NCI-H82 (cell line): ENCODE data around the gene CSF1.
"Not testable (repeated sequence)": the region's sequence is repeated elsewhere in the genome, so short reads cannot be mapped to it uniquely, and the experiment has no call there.

ENCODE experiments used
- DNase-seq: peaks from one replicate; lab custom pipeline; 2025; lab: John Stamatoyannopoulos, UW

Gene CSF1

GRCh38 chr1:109919303-109919702 is 8.7 kb downstream of the CSF1 start:
- no peak for DNase-seq

DNA sequence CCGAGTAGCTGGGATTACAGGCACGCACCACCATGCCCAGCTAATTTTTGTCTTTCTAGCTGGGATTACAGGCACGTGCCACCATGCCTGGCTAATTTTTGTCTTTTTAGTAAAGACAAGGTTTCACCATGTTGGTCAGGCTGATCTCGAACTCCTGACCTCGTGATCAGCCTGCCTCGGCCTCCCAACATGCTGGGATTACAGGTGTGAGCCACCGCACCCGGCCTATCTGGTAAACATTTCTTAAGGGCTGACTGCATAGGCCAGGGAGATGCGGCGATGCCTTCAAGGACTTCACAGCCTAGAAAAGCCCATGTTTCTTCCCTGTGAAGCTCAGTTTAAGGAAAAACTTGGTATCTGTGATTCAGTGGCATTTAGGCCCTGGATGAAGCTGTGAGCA is 9.7 kb downstream of the CSF1 start:
- not testable (repeated sequence) for DNase-seq

DNA sequence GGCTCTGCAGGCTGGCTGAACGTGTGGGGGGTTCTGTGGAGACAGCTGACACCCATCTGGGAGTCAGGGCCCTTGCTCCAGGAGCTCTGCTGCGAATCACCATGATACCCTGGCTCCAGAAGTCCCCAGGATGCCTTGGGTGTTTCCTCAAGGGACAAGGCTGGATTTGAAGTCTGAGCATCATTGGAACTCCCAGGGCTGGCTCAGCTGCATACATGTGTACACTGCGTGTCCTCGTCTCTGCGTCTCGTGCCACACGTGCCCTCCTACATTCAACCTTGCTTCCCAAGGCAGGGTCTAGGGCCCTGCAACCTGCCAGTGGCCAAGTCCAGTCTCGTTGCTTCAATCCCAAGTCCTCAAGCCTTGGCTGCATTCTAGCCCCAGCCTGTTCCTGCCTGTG is 11.7 kb downstream of the CSF1 start:
- no peak for DNase-seq

- DNase-seq: peak; percentile 47
Measured at GRCh38 chr1:109923131-109923945, 12.7 kb downstream of the CSF1 start.

- DNase-seq: no peak
Measured at GRCh38 chr1:109923946-109924275, 13.3 kb downstream of the CSF1 start.

DNA sequence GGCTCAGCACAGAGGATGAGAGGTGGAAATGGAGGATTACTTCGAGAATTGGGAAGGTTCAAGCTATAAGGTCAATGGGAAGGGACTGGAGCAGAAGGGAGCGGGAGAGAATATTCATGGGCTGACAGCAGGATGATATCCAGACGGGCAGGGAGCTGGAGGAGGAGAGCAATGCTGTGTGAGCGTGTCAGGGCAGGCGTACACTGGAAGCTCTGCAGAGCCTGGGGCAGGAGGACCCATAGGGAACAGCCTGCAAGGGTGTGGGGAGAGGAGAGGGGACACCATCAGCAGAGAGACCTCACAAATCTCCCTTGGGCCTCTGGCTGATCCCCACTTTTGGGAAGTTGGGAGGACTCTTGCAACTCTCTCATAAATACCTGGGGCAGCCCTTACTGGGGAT is 13.7 kb downstream of the CSF1 start:
- no peak for DNase-seq

GRCh38 chr1:109925159-109925990 is 14.7 kb downstream of the CSF1 start:
- DNase-seq: no peak

GRCh38 chr1:109926662-109927300 is 16.1 kb downstream of the CSF1 start:
- no peak for DNase-seq

GRCh38 chr1:109927356-109927755 is 16.7 kb downstream of the CSF1 start:
- no peak for DNase-seq

GRCh38 chr1:109927911-109928321 is 17.3 kb downstream of the CSF1 start:
- DNase-seq: no peak

- no peak for DNase-seq
Measured at GRCh38 chr1:109928591-109929111, 18.0 kb downstream of the CSF1 start.

GRCh38 chr1:109929170-109929569 is 18.5 kb downstream of the CSF1 start:
- DNase-seq: no peak

GRCh38 chr1:109929588-109930251 is 19.1 kb downstream of the CSF1 start:
- no peak for DNase-seq

GRCh38 chr1:109930252-109930993 is 19.8 kb downstream of the CSF1 start:
- DNase-seq: no peak

GRCh38 chr1:109931189-109931731 is 20.6 kb downstream of the CSF1 start:
- peak; percentile 44 for DNase-seq

GRCh38 chr1:109931911-109932636 is 21.4 kb downstream of the CSF1 start:
- no peak for DNase-seq

DNA sequence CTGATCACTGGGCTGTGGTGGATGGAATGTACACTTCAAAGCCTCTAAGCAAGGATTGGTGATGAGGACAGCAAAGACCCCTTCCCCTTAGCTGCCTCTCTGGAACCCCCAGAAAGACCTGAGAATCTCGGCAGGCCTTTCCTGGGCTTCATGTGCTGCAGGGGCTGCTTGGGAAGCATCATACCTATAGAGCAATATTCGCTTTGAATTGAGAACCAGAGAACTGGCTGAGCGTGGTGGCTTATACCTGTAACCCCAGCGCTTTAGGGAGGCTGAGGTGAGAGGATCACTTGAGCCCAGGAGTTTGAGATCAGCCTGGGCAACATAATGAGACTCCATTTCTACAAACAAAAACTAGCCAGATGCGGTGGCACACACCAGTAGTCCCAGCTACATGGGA is 22.0 kb downstream of the CSF1 start:
- DNase-seq: no peak

DNA sequence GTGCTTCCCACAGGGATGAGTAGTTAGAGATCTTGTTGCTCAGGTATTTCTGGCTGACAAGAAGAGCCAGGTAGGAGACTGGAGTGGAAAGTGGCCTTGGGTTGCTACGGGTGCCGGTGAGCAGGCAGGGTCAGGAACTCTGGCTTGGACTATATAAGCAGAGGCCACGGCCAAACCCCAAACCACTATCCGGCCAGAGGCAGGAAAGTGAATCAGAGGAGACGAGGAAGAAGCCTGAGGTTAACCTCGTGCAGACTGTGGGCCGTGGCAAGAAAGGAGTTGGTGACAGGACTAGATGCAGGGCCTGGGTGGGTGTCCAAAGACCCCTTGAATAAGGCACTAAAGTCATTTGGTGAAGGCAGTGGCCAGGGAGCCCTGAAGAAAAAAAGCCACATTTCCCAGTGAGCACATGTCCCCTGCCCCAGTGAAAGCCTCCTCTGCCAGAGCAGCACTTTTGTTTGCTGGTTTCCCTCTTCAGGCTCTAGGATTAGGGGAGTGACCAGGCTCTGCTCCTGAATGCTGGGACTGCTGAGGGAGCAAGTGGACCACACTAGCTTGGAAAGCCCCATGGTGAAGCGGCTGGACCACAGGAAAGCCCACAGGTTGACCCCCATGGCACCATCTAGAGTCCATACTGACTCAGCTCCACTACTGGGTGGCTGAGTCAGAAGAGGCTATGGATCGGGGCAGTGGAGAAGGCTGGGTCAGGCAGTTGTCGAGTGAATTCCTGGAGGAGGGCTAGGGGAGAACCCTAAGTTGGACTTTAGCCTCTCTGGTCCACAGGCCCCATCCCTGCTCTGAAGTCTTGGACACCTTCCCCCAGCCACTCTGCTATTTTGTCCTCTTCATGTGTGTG is 23.4 kb downstream of the CSF1 start:
- DNase-seq: no peak

DNA sequence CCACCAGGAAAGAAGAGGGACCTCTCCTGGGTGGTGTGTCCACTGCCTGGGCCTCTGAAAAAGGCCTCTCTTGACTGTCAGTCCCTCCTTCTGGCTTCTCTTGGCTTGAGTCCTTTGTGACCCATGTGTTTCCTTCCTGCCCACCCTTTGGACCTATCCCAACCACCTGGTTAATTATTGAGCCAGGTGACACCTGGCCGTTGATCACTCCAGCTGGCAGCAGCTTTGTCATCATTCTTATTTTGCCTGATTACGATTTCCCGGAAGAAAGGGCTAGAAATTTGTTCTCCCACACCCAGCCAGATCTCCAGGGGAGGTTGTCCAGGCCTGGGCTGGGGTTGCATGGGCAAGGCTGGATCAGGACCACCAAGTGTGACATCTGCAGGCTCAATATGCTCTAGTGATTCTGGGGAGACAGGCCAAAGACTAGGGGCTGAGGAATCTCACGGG is 24.8 kb downstream of the CSF1 start:
- no peak for DNase-seq
